Activated T-cell treated with anti-CD3 and anti-CD28 coated beads, Interleukin-2, amount 50 U/mL, for 24 hours (primary cell): ENCODE data around the gene PNN.
"Not testable (repeated sequence)": the region's sequence is repeated elsewhere in the genome, so short reads cannot be mapped to it uniquely, and the experiment has no call there.

ENCODE experiments used
- DNase-seq: peaks from one replicate; pipeline ENCODE4 v3.0.0-alpha.2; 2020
- H3K27ac Mint-ChIP-seq: 2 replicates; pipeline ENCODE4 v1.8.0; 2020; ENCODE audit warnings: mild to moderate bottlenecking, mixed read lengths
- H3K27me3 Mint-ChIP-seq: 2 replicates; pipeline ENCODE4 v1.8.0; 2020; ENCODE audit warnings: mixed read lengths
- H3K36me3 Mint-ChIP-seq: 2 replicates; pipeline ENCODE4 v1.8.0; 2020; ENCODE audit warnings: low read depth, mixed read lengths
- H3K4me1 Mint-ChIP-seq: 2 replicates; pipeline ENCODE4 v1.8.0; 2020; ENCODE audit warnings: low read depth, mixed read lengths
- H3K4me3 Mint-ChIP-seq: 2 replicates; pipeline ENCODE4 v1.8.0; 2020; ENCODE audit warnings: mild to moderate bottlenecking, moderate library complexity, mixed read lengths
- H3K9me3 Mint-ChIP-seq: 2 replicates; pipeline ENCODE4 v1.8.0; 2020; ENCODE audit warnings: mixed read lengths

Gene PNN

GRCh38 chr14:39174560-39175444 lies at the start of gene PNN:
TSS of gene PNN (plus strand) at chr14:39175254. CDS start at chr14:39175280, 26 bp downstream.
- Mint-ChIP-seq H3K4me3 (peak within 1 kb of the TSS; percentile 100), H3K36me3 (peaks cover 7% of the 10 kb centered on the region), H3K9me3 (no peaks in the 10 kb centered on the region), H3K27me3 (no peaks in the 10 kb centered on the region), H3K27ac (peak within 1 kb of the TSS; percentile 100), H3K4me1 (peaks cover 40% of the 10 kb centered on the region)
- DNase-seq = peak; percentile 93

- peaks cover 82% of the 10 kb centered on the region for H3K36me3 Mint-ChIP-seq
- H3K27me3 Mint-ChIP-seq, H3K4me3 Mint-ChIP-seq, DNase-seq, H3K9me3 Mint-ChIP-seq, H3K4me1 Mint-ChIP-seq: not testable (repeated sequence)
- peak overlapping the region; percentile 33 for H3K27ac Mint-ChIP-seq
These were observed 37.2 kb upstream of the PNN start for GRCh38 chr14:39137835-39138234.

- Mint-ChIP-seq H3K36me3 (peaks cover 83% of the 10 kb centered on the region), H3K9me3 (peaks cover 7% of the 10 kb centered on the region), H3K27me3 (no peaks in the 10 kb centered on the region), H3K27ac (peak overlapping the region; percentile 48), H3K4me3 (no peak overlapping the region), H3K4me1 (peaks cover 5% of the 10 kb centered on the region)
- DNase-seq = no peak
These were observed 36.6 kb upstream of the PNN start for GRCh38 chr14:39138440-39138839.

GRCh38 chr14:39140170-39140569 lies 34.9 kb upstream of the PNN start:
- no peaks in the 10 kb centered on the region for H3K27me3 Mint-ChIP-seq
- DNase-seq = no peak
- H3K9me3 Mint-ChIP-seq = peaks cover 7% of the 10 kb centered on the region
- H3K4me1 Mint-ChIP-seq = peaks cover 3% of the 10 kb centered on the region
- H3K27ac Mint-ChIP-seq = no peak overlapping the region
- H3K36me3 Mint-ChIP-seq = peaks cover 66% of the 10 kb centered on the region
- H3K4me3 Mint-ChIP-seq = no peak overlapping the region

- not testable (repeated sequence) for H3K27me3 Mint-ChIP-seq, DNase-seq, H3K4me1 Mint-ChIP-seq, H3K27ac Mint-ChIP-seq, H3K9me3 Mint-ChIP-seq, H3K4me3 Mint-ChIP-seq
- H3K36me3 Mint-ChIP-seq = peaks cover 64% of the 10 kb centered on the region
These were observed 33.4 kb upstream of the PNN start for GRCh38 chr14:39141623-39142022.

DNA sequence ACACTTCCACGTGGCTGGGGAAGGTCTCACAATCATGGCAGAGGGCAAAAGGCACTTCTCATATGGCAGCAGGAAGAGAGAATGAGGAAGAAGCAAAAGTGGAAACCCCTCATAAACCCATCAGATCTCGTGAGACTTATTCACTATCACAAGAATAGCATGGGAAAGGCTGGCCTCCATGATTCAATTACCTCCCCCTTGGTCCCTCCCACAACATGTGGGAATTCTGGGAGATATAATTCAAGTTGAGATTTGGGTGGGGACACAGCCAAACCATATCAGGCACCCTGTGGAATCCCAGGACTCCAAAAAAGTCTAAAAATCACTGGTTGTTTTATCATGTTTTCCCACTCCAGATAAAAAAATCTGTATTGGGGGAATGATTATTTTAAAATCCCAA lies 31.8 kb upstream of the PNN start:
- H3K27me3 Mint-ChIP-seq, H3K27ac Mint-ChIP-seq, H3K9me3 Mint-ChIP-seq, H3K4me3 Mint-ChIP-seq, H3K4me1 Mint-ChIP-seq, DNase-seq: not testable (repeated sequence)
- peaks cover 66% of the 10 kb centered on the region for H3K36me3 Mint-ChIP-seq

DNA sequence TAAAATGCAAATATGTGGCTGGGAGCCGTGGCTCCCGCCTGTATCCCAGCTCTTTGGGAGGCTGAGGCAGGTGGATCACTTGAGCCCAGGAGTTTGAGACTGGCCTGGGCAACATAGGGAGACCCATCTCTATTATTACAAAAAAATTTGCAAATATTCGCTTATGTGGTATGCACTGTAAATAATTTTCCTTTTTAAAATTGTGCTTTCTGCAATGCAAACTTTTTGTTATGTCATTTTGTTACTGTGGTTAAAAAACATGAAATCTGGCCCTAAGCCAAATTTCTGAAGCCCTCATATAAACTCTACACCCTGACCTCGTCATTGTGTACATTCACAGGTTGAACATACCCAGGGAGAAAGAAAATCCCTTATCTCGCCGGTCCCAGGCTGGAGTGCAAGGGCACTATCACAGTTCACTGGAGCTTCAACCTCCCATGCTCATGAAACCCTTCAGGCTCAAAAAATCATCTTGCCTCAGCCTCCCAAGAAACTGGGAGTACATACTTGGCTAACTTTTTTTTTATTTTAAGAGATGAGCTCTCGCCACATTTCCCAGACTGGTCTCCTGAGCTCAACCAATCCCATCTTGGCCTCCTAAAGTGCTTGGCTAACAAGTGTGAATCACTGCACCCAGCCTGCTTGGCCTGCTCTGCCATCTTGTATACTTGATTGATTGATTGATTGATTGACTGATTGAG lies 29.6 kb upstream of the PNN start:
- Mint-ChIP-seq H3K9me3 (peaks cover 7% of the 10 kb centered on the region), H3K27ac (peak overlapping the region; percentile 23), H3K36me3 (peaks cover 61% of the 10 kb centered on the region), H3K4me1 (no peaks in the 10 kb centered on the region), H3K27me3 (no peaks in the 10 kb centered on the region), H3K4me3 (no peak overlapping the region)
- no peak for DNase-seq

- H3K4me3 Mint-ChIP-seq = no peak overlapping the region
- H3K27ac Mint-ChIP-seq = no peak overlapping the region
- no peak for DNase-seq
- H3K9me3 Mint-ChIP-seq = no peaks in the 10 kb centered on the region
- H3K27me3 Mint-ChIP-seq = no peaks in the 10 kb centered on the region
- H3K36me3 Mint-ChIP-seq = peaks cover 60% of the 10 kb centered on the region
- peaks cover 3% of the 10 kb centered on the region for H3K4me1 Mint-ChIP-seq
These were observed 20.4 kb upstream of the PNN start for GRCh38 chr14:39154594-39155189.

DNA sequence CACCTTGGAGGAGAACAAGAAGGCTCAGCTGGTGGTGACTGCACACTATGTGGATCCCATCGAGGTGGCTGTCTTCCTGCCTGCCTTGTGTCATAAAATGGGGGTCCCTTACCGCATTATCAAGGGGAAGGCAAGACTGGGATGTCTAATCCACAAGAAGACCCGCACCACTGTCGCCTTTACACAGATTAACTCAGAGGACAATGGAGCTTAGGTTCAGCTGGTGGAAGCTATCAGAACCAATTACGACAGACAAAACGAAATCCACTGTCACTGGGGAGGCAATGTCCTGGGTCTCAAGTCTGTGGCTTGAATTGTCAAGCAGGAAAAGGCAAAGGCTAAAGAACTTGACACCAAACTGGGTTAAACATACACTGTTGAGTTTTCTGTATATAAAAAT lies 17.6 kb upstream of the PNN start:
- Mint-ChIP-seq H3K27me3 (no peaks in the 10 kb centered on the region), H3K9me3 (no peaks in the 10 kb centered on the region), H3K36me3 (peaks cover 62% of the 10 kb centered on the region), H3K4me1 (peaks cover 21% of the 10 kb centered on the region), H3K4me3 (no peak overlapping the region), H3K27ac (no peak overlapping the region)
- no peak for DNase-seq

DNA sequence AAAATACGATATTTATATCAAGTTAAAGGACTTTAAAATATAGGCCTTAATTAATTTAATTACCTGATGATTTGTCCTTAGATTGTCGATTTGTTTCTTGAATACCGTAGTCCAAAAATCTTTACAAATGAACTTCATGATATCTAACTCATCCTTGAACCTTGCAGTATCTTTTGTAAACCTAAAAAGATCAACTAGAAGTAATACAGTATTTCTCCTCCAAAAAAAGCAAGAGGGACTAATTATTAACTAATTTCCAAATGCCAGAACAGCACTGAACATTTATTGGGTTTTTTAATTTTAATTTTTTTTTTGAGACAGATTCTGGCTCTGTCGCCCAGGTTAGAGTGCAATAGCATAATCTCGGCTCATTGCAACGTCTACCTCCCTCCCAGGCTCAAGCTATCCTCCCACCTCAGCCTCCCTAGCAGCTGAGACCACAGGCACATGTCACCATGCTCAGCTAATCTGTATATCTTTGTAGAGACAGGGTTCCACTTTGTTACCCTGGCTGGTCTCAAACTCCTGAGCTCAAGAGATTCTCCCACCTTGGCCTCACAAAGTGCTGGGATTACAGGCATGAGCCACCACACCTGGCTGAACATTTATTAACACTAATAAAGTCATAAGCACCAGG lies 16.7 kb upstream of the PNN start:
- Mint-ChIP-seq H3K4me1 (peaks cover 24% of the 10 kb centered on the region), H3K36me3 (peaks cover 60% of the 10 kb centered on the region), H3K27ac (no peak overlapping the region)

DNA sequence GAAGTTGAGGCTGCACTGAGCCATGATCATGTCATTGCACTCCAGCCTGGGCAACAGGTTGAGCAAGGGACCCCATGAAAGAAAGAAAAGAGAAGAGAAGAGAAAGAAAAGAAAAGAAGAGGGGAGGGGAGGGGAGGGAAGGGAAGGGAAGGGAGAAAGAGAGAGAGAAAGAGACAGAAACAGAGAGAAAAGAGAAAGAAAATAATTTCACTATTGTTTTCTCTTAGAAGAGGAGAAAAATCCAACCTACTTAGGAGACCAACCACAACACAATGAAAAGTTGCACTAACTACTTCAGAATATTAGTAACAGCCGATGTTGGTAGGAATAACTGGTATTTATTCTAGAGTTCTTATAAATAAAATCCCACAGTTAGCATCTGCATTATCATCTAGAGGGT lies 14.6 kb upstream of the PNN start:
- H3K27ac Mint-ChIP-seq = no peak overlapping the region
- no peaks in the 10 kb centered on the region for H3K27me3 Mint-ChIP-seq
- H3K9me3 Mint-ChIP-seq = no peaks in the 10 kb centered on the region
- H3K4me3 Mint-ChIP-seq = no peak overlapping the region
- no peak for DNase-seq
- peaks cover 36% of the 10 kb centered on the region for H3K4me1 Mint-ChIP-seq
- peaks cover 61% of the 10 kb centered on the region for H3K36me3 Mint-ChIP-seq

More for the DNA sequence above, 16.7 kb upstream of the PNN start:
- no peak for DNase-seq
- no peaks in the 10 kb centered on the region for H3K27me3 Mint-ChIP-seq
- H3K4me3 Mint-ChIP-seq = no peak overlapping the region
- H3K9me3 Mint-ChIP-seq = no peaks in the 10 kb centered on the region

GRCh38 chr14:39167797-39168320 lies 7.2 kb upstream of the PNN start:
- H3K4me3 Mint-ChIP-seq = peak overlapping the region; percentile 94
- not testable (repeated sequence) for DNase-seq, H3K9me3 Mint-ChIP-seq, H3K27ac Mint-ChIP-seq, H3K27me3 Mint-ChIP-seq
- peaks cover 38% of the 10 kb centered on the region for H3K36me3 Mint-ChIP-seq
- peaks cover 48% of the 10 kb centered on the region for H3K4me1 Mint-ChIP-seq

DNA sequence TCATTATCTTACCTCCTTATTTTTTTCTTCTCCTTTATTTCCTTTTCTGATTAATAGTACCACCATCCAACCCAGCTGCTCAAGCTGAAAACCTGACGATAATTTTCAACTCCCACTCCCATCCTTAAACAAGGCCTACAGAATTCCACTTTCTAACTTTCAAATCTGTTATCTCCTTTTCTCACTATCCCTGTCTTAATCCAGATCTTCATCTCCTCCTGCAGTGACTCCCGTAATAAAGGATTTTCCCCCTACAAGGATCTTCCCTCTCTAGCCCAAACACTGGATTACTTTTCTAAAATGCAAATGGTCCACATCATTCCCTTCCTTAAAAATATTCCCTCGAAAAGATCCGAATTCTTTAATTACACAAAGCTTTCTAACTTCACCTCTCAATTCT lies 6.5 kb upstream of the PNN start:
- Mint-ChIP-seq H3K4me3 (peak overlapping the region; percentile 94), H3K9me3 (no peaks in the 10 kb centered on the region), H3K36me3 (peaks cover 37% of the 10 kb centered on the region), H3K4me1 (peaks cover 49% of the 10 kb centered on the region), H3K27ac (peak overlapping the region; percentile 16), H3K27me3 (no peaks in the 10 kb centered on the region)
- DNase-seq = no peak

- Mint-ChIP-seq H3K36me3 (peaks cover 31% of the 10 kb centered on the region), H3K4me1 (peaks cover 50% of the 10 kb centered on the region), H3K27ac (peak overlapping the region; percentile 97), H3K9me3 (no peaks in the 10 kb centered on the region), H3K4me3 (peak overlapping the region; percentile 94), H3K27me3 (no peaks in the 10 kb centered on the region)
- DNase-seq = no peak
These were observed 5.5 kb upstream of the PNN start for GRCh38 chr14:39169541-39169900.
